Fibroblast of lung (primary cell): ENCODE measurements around the gene PCK2. TPM values are rescaled to one million over a fixed set of nuclear protein-coding genes. Genes with fewer than 3 reads are reported as not detected.

ENCODE experiments used
- DNase-seq, 2 donors: peaks; one replicate each; pipeline versions ENCODE4 v3.0.0 to v3.0.0-alpha.2; 2010; ENCODE audit warnings: low read depth in 2 of 2
- H2AFZ ChIP-seq: 2 replicates; pipeline ENCODE4 v1.5.1; 2012; ENCODE audit warnings: low read length, control low read depth, inconsistent platforms
- H3K27ac ChIP-seq: 2 replicates; pipeline ENCODE4 v1.5.1; 2011; ENCODE audit warnings: low read length, control low read depth; ENCODE audit not compliant: insufficient read depth
- H3K27me3 ChIP-seq: 2 replicates; pipeline ENCODE4 v1.5.1; 2011; ENCODE audit warnings: mild to moderate bottlenecking, low read length; ENCODE audit not compliant: control insufficient read depth, insufficient read depth
- H3K36me3 ChIP-seq: 2 replicates; pipeline ENCODE4 v1.5.1; 2011; ENCODE audit warnings: low read length; ENCODE audit not compliant: control insufficient read depth, insufficient read depth
- H3K4me1 ChIP-seq: 2 replicates; pipeline ENCODE4 v1.5.1; 2011; ENCODE audit warnings: low read length; ENCODE audit not compliant: control insufficient read depth, insufficient read depth; ENCODE audit errors: extremely low read depth
- H3K4me2 ChIP-seq: 2 replicates; pipeline ENCODE4 v1.5.1; 2011; ENCODE audit warnings: low read length, control low read depth; ENCODE audit not compliant: insufficient read depth; ENCODE audit errors: extremely low read depth
- H3K4me3 ChIP-seq, 4 experiments: fragments of 200-600 bp in 1 of 4; sonication (generic) in 1 of 4; replicated peaks in 1 of 4; 2 replicates each; pipeline ENCODE4 v1.5.1; 2011 to 2016; ENCODE audit warnings: low read length in 4 of 4, low read depth in 3 of 4, mild to moderate bottlenecking in 3 of 4, control low read depth in 2 of 4, inconsistent platforms in 1 of 4, mixed read lengths in 1 of 4; ENCODE audit not compliant: insufficient read depth in 1 of 4; ENCODE audit errors: control extremely low read depth in 1 of 4
- H3K79me2 ChIP-seq: 2 replicates; pipeline ENCODE4 v1.5.1; 2012; ENCODE audit warnings: mild to moderate bottlenecking, low read length, inconsistent platforms; ENCODE audit not compliant: control insufficient read depth, insufficient read depth
- H3K9ac ChIP-seq: 2 replicates; pipeline ENCODE4 v1.5.1; 2011; ENCODE audit warnings: mild to moderate bottlenecking, low read length, control low read depth; ENCODE audit not compliant: insufficient read depth
- H3K9me3 ChIP-seq: 2 replicates; pipeline ENCODE4 v1.5.1; 2012; ENCODE audit warnings: low read depth, low read length; ENCODE audit not compliant: control insufficient read depth, insufficient read depth
- H4K20me1 ChIP-seq: 2 replicates; pipeline ENCODE4 v1.5.1; 2011; ENCODE audit warnings: low read length; ENCODE audit not compliant: control insufficient read depth, insufficient read depth; ENCODE audit errors: extremely low read depth
- CTCF ChIP-seq, 2 donors: IDR thresholded peaks in 1 of 2; conservative IDR thresholded peaks in 1 of 2; 1 replicate in 1 of 2; 2 replicates in 1 of 2; pipeline ENCODE4 v1.5.1; 2011 to 2012; ENCODE audit warnings: low read length in 2 of 2, control low read depth in 1 of 2, inconsistent platforms in 1 of 2, low read depth in 1 of 2, mild to moderate bottlenecking in 1 of 2
- EZH2 ChIP-seq: IDR thresholded peaks from 2 replicates; pipeline ENCODE4 v1.5.1; 2012; ENCODE audit warnings: low read length, control low read depth, mild to moderate bottlenecking; ENCODE audit errors: missing control alignments
- polyA plus RNA-seq, 2 donors: library from polyadenylated mRNA; depleted of rRNA in 1 of 2; stranded (reverse) in 1 of 2; unstranded in 1 of 2; fragments of >200 nt; gene quantifications; 2 replicates each; pipeline ENCODE4 v1.2.1, GENCODE V29; 2011 to 2012; ENCODE audit warnings: missing spikeins in 1 of 2
- total RNA-seq: library from RNA; depleted of rRNA; stranded (reverse); fragments of >200 nt; gene quantifications from 2 replicates; pipeline ENCODE4 v1.2.1, GENCODE V29; 2014

The PCK2 gene
- total and polyA plus RNA-seq, 2 donors (not counting 1 experiment from before 2014, with no cell fraction given): 15.9 to 71.3 TPM

GRCh38 chr14:24141097-24141880 lies 47.2 kb downstream of the PCK2 start, which contains the start of gene EMC9:
EMC9 (minus strand) TSS chr14:24141591; CDS start chr14:24141304, 287 bp downstream.
- TF ChIP-seq EZH2 (no peak), CTCF (conservative IDR thresholded peaks at IDR 0.05 in 1 of 2, IDR thresholded peaks at IDR 0.05 in 1 of 2; ENCODE audit: low read depth in 1 of 2, low read length in 2 of 2) (peak in 1 of 2 donors; percentile 34)
- Histone ChIP-seq H3K27me3 (no peaks in the 10 kb centered on the region), H4K20me1 (no peaks in the 10 kb centered on the region), H2AFZ (peak within 1 kb of the TSS; percentile 88), H3K9me3 (no peaks in the 10 kb centered on the region), H3K9ac (peak within 1 kb of the TSS; percentile 79), H3K36me3 (peaks cover 9% of the 10 kb centered on the region), H3K4me3 (peak within 1 kb of the TSS; percentile 82 to 85 (median 84)), H3K27ac (peak within 1 kb of the TSS; percentile 87), H3K4me1 (peaks cover 15% of the 10 kb centered on the region), H3K4me2 (peak within 1 kb of the TSS; percentile 79), H3K79me2 (peaks cover 44% of the 10 kb centered on the region)
- peak; percentile 99 for DNase-seq

GRCh38 chr14:24143511-24143910 lies 49.4 kb downstream of the PCK2 start:
- H4K20me1 ChIP-seq: no peaks in the 10 kb centered on the region
- peak in 1 of 2 donors; percentile 9 for DNase-seq
- H3K9ac ChIP-seq: no peak overlapping the region
- peaks cover 10% of the 10 kb centered on the region for H3K4me1 ChIP-seq
- no peaks in the 10 kb centered on the region for H3K9me3 ChIP-seq
- no peak for TF ChIP-seq CTCF (conservative IDR thresholded peaks at IDR 0.05 in 1 of 2, IDR thresholded peaks at IDR 0.05 in 1 of 2; ENCODE audit: low read depth in 1 of 2, low read length in 2 of 2)
- no peak for TF ChIP-seq EZH2
- no peak overlapping the region for H2AFZ ChIP-seq
- peaks cover 44% of the 10 kb centered on the region for H3K79me2 ChIP-seq
- H3K27ac ChIP-seq: no peak overlapping the region
- H3K27me3 ChIP-seq: no peaks in the 10 kb centered on the region
- H3K36me3 ChIP-seq: peaks cover 2% of the 10 kb centered on the region
- H3K4me3 ChIP-seq: no peak overlapping the region
- H3K4me2 ChIP-seq: no peak overlapping the region

- no peak overlapping the region for H3K27ac ChIP-seq
- H3K9me3 ChIP-seq: no peaks in the 10 kb centered on the region
- H4K20me1 ChIP-seq: no peaks in the 10 kb centered on the region
- peaks cover 10% of the 10 kb centered on the region for H3K4me1 ChIP-seq
- H3K4me2 ChIP-seq: no peak overlapping the region
- DNase-seq: no peak
- no peak overlapping the region for H3K9ac ChIP-seq
- no peak overlapping the region for H3K4me3 ChIP-seq
- TF ChIP-seq CTCF (conservative IDR thresholded peaks at IDR 0.05 in 1 of 2, IDR thresholded peaks at IDR 0.05 in 1 of 2; ENCODE audit: low read depth in 1 of 2, low read length in 2 of 2): no peak
- TF ChIP-seq EZH2: no peak
- peaks cover 4% of the 10 kb centered on the region for H3K36me3 ChIP-seq
- H3K79me2 ChIP-seq: peaks cover 43% of the 10 kb centered on the region
- H3K27me3 ChIP-seq: no peaks in the 10 kb centered on the region
- no peak overlapping the region for H2AFZ ChIP-seq
These were observed 50.3 kb downstream of the PCK2 start for GRCh38 chr14:24144451-24144850.
